GM23248 (cell line): ENCODE measurements around the gene USP48. TPM values are rescaled to one million over a fixed set of nuclear protein-coding genes. Genes with fewer than 3 reads are reported as not detected.
"Not testable (repeated sequence)": the region's sequence is repeated elsewhere in the genome, so short reads cannot be mapped to it uniquely, and the experiment has no call there.

Source experiments
- DNase-seq: peaks from one replicate; pipeline ENCODE4 v3.0.0-alpha.2; 2015
- H2AFZ ChIP-seq: fragments of 200-600 bp; sonication (generic); 2 replicates; pipeline ENCODE4 v1.6.1; 2016; ENCODE audit warnings: antibody characterized with exemption
- H3F3A ChIP-seq: fragments of 200-600 bp; sonication (generic); 2 replicates; pipeline ENCODE4 v1.6.1; 2016; ENCODE audit warnings: mild to moderate bottlenecking, antibody characterized with exemption, mixed run types; ENCODE audit not compliant: insufficient read depth
- H3K27ac ChIP-seq: fragments of 200-600 bp; sonication (generic); 2 replicates; pipeline ENCODE4 v1.5.1; 2016; ENCODE audit warnings: mild to moderate bottlenecking
- H3K27me3 ChIP-seq: fragments of 200-600 bp; sonication (generic); replicated peaks from 2 replicates; pipeline ENCODE4 v1.6.1; 2016; ENCODE audit warnings: mild to moderate bottlenecking; ENCODE audit not compliant: insufficient read depth
- H3K36me3 ChIP-seq: fragments of 200-600 bp; sonication (generic); 2 replicates; pipeline ENCODE4 v1.6.1; 2016; ENCODE audit warnings: low read depth, mild to moderate bottlenecking
- H3K4me1 ChIP-seq: fragments of 200-600 bp; sonication (generic); 2 replicates; pipeline ENCODE4 v1.6.1; 2016; ENCODE audit warnings: mild to moderate bottlenecking; ENCODE audit not compliant: insufficient read depth
- H3K4me2 ChIP-seq: fragments of 200-600 bp; sonication (generic); one replicate; pipeline ENCODE4 v1.6.1; 2016; ENCODE audit warnings: mild to moderate bottlenecking; ENCODE audit not compliant: unreplicated experiment
- H3K4me3 ChIP-seq: fragments of 200-600 bp; sonication (generic); 2 replicates; pipeline ENCODE4 v1.5.1; 2016; ENCODE audit warnings: mild to moderate bottlenecking
- H3K79me2 ChIP-seq: fragments of 200-600 bp; sonication (generic); 2 replicates; pipeline ENCODE4 v1.6.1; 2016; ENCODE audit warnings: mild to moderate bottlenecking; ENCODE audit not compliant: insufficient read depth
- H3K9ac ChIP-seq: fragments of 200-600 bp; sonication (generic); 2 replicates; pipeline ENCODE4 v1.6.1; 2016; ENCODE audit warnings: mild to moderate bottlenecking
- H3K9me2 ChIP-seq: fragments of 200-600 bp; sonication (generic); 2 replicates; pipeline ENCODE4 v1.6.1; 2016; ENCODE audit warnings: mixed run types, mild to moderate bottlenecking, moderate library complexity; ENCODE audit not compliant: insufficient read depth
- H3K9me3 ChIP-seq: fragments of 200-600 bp; sonication (generic); one replicate; pipeline ENCODE4 v1.6.1; 2017; ENCODE audit warnings: low read depth
- H4K20me1 ChIP-seq: fragments of 200-600 bp; sonication (generic); 2 replicates; pipeline ENCODE4 v1.6.0; 2016; ENCODE audit not compliant: insufficient read depth
- EZH2 ChIP-seq: fragments of 200-600 bp; sonication (generic); IDR thresholded peaks from 2 replicates; pipeline ENCODE4 v1.6.1; 2018; ENCODE audit warnings: antibody characterized with exemption, mild to moderate bottlenecking; ENCODE audit not compliant: insufficient read depth, poor library complexity, severe bottlenecking
- EZH2phosphoT487 ChIP-seq: fragments of 200-600 bp; sonication (generic); IDR thresholded peaks from 2 replicates; pipeline ENCODE4 v1.6.1; 2018; ENCODE audit warnings: antibody characterized with exemption, moderate library complexity, mild to moderate bottlenecking, low read depth; ENCODE audit not compliant: insufficient read depth
- WGBS, 2 experiments: methylation state at CpG; one replicate each; pipeline ENCODE4 v1.1.6; 2015 to 2017; ENCODE audit warnings: low lambda C conversion rate in 2 of 2, low coverage in 1 of 2; ENCODE audit errors: missing lambda C conversion rate in 2 of 2; 5-methylcytosine and 5-hydroxymethylcytosine counted together
- in situ Hi-C: fragments of 300-500 bp; cut with MboI; formaldehyde crosslinking; loops from 2 replicates; pipeline ENCODE4 v1.15.0; 2020
- polyA plus RNA-seq: library from polyadenylated mRNA; unstranded; fragments of >200 nt; fragmentation: Nextera tagmentation; extraction: Ambion mirVana; gene quantifications from 2 replicates; pipeline ENCODE4 v1.2.1, GENCODE V29; 2016
- total RNA-seq: library from RNA; depleted of rRNA; stranded (reverse); fragments of >200 nt; shearing (Covaris generic); gene quantifications from 2 replicates; pipeline ENCODE4 v1.2.3, GENCODE V29; 2014

Gene USP48
- total and polyA plus RNA-seq, 2 experiments from 2014 or later: 34.3 to 60.4 TPM

DNA sequence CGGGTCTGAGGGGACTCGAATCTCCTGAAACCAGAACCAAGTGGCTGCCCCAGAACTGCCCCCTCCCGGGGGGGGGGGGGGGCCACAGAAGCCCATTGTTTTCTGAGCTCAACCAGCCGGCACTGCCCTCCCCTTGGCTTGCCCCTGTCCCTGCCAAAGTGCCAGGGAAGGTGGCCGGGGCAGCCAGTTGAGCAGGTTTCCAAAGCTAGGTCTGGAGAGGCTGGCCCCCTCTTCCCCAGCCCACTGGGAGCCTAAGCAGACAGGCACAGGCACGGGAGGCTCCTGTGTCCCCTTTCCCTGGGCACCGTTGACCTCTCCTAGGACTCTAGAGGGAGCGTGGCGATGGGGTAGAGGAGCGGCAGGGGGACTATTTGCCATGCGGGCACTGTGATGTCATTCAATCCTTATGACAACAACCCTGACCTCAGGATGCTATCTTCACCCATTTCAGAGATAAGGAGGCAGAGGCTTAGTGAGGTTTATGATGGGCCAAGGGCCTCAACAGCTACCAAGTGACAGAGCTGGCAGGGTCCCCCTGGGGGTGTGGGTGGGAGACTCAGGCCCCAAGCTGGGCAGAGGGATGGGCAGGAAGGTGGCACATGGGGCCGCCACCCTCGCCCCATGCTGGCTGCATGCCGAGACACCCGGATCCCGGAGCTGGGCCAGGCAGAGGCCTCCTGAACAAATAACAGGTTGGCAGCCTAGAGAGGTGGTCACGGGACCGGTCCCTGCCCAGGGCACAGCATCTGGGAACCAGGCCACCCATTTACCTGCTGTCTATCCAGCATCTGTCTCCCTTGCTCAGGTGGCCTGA lies 148.8 kb downstream of the USP48 start:
- WGBS, 2 experiments: 64 to 67% methylated on average over 14 to 16 of the region's 18 CpGs
- no peaks in the 10 kb centered on the region for H3K9me2 ChIP-seq
- H3K9me3 ChIP-seq: no peaks in the 10 kb centered on the region
- no peak overlapping the region for H3K27ac ChIP-seq
- no peaks in the 10 kb centered on the region for H3F3A ChIP-seq
- in situ Hi-C loops: no loop called here
- DNase-seq: no peak
- no peak overlapping the region for H3K9ac ChIP-seq
- H3K36me3 ChIP-seq: no peaks in the 10 kb centered on the region
- no peaks in the 10 kb centered on the region for H3K4me1 ChIP-seq
- no peak overlapping the region for H3K4me3 ChIP-seq
- no peaks in the 10 kb centered on the region for H4K20me1 ChIP-seq
- H3K79me2 ChIP-seq: no peaks in the 10 kb centered on the region
- no peak overlapping the region for H2AFZ ChIP-seq
- H3K27me3 ChIP-seq: peaks cover 34% of the 10 kb centered on the region
- no peak overlapping the region for H3K4me2 ChIP-seq
- no peak for TF ChIP-seq EZH2phosphoT487
- TF ChIP-seq EZH2: no peak

DNA sequence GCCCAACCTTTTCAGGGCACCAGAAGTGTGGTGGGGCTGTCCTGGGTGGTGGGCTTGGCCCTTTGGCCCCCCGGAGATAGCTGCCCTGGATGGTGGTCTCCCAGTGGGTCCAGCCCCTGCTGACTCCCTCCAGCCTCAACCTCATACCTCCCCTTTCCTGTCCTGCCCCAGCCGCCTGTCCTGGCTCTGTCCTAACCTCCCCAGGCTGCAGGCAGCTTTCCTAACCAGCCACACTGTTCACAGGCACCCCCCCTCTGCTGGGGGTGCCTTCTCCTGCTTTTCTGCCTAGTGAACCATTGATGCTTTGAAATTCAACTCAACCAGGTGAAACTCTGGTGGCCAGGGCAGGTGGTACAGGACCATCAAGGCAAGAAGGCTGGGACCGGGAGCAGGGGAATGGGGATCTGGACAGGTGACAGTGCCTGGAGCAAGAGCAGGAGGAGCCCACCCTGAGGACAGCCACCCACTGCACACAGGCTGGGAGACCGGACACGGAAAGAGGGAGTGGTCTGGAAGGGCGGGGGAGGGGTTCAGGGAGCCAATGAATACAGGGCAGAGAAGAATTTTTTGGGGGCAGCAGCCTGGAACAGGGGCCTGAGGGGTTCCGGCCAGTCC lies 149.7 kb downstream of the USP48 start:
- Histone ChIP-seq H4K20me1 (no peaks in the 10 kb centered on the region), H3K27me3 (peaks cover 32% of the 10 kb centered on the region), H2AFZ (no peak overlapping the region), H3K79me2 (no peaks in the 10 kb centered on the region), H3K4me3 (no peak overlapping the region), H3K4me2 (no peak overlapping the region), H3K36me3 (no peaks in the 10 kb centered on the region), H3K4me1 (no peaks in the 10 kb centered on the region), H3F3A (no peaks in the 10 kb centered on the region), H3K9me3 (no peaks in the 10 kb centered on the region), H3K9ac (no peak overlapping the region), H3K9me2 (no peaks in the 10 kb centered on the region), H3K27ac (no peak overlapping the region)
- in situ Hi-C loops: no loop called here
- DNase-seq: no peak
- WGBS, 2 experiments: 51 to 64% methylated on average over 6 of the region's 7 CpGs
- TF ChIP-seq EZH2 (no peak), EZH2phosphoT487 (no peak)

GRCh38 chr1:21631944-21632887 lies 150.7 kb downstream of the USP48 start:
- Histone ChIP-seq H3K4me3 (no peak overlapping the region), H3K79me2 (no peaks in the 10 kb centered on the region), H4K20me1 (no peaks in the 10 kb centered on the region), H3K27me3 (peaks cover 32% of the 10 kb centered on the region), H2AFZ (no peak overlapping the region), H3K9me3 (no peaks in the 10 kb centered on the region), H3K36me3 (no peaks in the 10 kb centered on the region), H3K9me2 (no peaks in the 10 kb centered on the region), H3K4me2 (no peak overlapping the region), H3F3A (no peaks in the 10 kb centered on the region), H3K27ac (no peak overlapping the region), H3K9ac (no peak overlapping the region), H3K4me1 (no peaks in the 10 kb centered on the region)
- in situ Hi-C loops: no loop called here
- TF ChIP-seq EZH2phosphoT487: no peak
- no peak for TF ChIP-seq EZH2
- WGBS, 2 experiments: 56 to 58% methylated on average over 17 to 19 of the region's 19 CpGs
- no peak for DNase-seq

DNA sequence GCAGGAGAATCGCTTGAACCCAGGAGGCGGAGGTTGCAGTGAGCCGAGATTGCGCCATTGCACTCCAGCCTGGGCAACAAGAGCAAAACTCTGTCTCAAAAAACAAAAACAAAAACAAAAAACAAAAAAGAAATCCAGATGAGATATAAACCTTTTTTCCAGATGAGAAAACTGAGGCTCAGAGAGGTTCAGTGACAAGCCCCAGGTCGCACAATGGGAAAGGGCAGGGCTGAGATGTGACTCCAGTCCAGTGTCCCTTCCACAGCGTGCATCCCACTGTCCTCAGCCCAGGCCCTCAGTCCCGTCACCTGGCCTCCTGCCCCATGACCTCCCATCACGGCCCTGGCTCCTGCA lies 151.4 kb downstream of the USP48 start:
- H3K9me2 ChIP-seq, H4K20me1 ChIP-seq, H3K4me2 ChIP-seq, H3K36me3 ChIP-seq, in situ Hi-C loops, DNase-seq, H3K4me3 ChIP-seq, H2AFZ ChIP-seq, H3K9me3 ChIP-seq, H3K9ac ChIP-seq, H3K27ac ChIP-seq, H3K79me2 ChIP-seq, H3K4me1 ChIP-seq, H3F3A ChIP-seq: not testable (repeated sequence)
- peaks cover 32% of the 10 kb centered on the region for H3K27me3 ChIP-seq
- WGBS, 2 experiments: 73 to 77% methylated on average over 8 of the region's 8 CpGs
